ENCODE measurements around the gene F7.

DNA sequence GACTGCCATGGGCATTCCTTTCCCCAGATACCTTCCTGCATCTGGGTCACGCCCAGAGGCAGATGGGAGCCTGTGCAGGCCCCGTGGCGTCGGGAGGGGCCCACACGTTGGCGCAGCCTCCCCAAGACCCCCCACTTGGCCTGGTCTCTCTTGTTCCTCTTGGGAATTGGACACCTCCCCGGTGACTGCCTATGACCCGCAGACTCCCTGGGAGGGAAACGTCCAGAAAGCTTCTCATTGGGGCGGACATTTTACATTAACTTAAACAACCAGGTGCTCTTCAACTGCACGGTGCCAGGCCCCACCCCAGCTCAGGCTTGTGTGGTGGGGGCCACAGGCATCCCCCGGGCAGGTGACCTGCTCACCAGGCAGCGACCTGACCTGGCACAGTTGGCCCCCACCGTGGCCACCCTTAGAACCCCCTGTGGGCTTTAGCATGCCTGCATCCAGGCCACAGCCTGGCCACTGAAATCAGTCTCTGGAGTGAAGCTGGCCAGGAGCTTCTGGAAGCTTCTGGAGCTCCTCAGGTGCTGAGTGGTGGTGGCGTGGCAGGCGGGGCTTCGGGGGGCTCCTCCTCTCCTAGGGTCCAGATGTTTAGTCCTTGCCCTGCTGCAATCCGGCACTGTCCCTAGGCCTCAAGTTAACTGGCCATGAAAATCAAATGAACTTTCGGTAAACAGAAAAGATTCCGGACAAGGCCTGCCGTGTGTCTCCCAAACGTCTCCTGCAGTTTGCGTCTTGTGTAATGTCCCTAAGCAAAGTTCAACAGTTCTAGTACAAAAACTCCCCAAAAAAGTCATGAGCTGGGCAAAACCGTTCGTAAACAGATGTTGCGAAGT lies 44.3 kb downstream of the F7 start:
- TF ChIP-seq, protein P1, sequence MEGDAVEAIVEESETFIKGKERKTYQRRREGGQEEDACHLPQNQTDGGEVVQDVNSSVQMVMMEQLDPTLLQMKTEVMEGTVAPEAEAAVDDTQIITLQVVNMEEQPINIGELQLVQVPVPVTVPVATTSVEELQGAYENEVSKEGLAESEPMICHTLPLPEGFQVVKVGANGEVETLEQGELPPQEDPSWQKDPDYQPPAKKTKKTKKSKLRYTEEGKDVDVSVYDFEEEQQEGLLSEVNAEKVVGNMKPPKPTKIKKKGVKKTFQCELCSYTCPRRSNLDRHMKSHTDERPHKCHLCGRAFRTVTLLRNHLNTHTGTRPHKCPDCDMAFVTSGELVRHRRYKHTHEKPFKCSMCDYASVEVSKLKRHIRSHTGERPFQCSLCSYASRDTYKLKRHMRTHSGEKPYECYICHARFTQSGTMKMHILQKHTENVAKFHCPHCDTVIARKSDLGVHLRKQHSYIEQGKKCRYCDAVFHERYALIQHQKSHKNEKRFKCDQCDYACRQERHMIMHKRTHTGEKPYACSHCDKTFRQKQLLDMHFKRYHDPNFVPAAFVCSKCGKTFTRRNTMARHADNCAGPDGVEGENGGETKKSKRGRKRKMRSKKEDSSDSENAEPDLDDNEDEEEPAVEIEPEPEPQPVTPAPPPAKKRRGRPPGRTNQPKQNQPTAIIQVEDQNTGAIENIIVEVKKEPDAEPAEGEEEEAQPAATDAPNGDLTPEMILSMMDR (IDR thresholded peaks at IDR 0.05; ENCODE audit: low read depth, low read length) = no peak
- TF ChIP-seq EZH2phosphoT487 (IDR thresholded peaks at IDR 0.05; ENCODE audit: low read depth) = no peak
